Mesothelial cell of epicardium (in vitro differentiated cells): ENCODE measurements around the gene GFOD1. TPM values are rescaled to one million over a fixed set of nuclear protein-coding genes. Genes with fewer than 3 reads are reported as not detected.

Experiments
- DNase-seq, 2 experiments: peaks; one replicate each; pipeline ENCODE4 v3.0.0; 2021; ENCODE audit warnings: low spot score in 2 of 2; ENCODE audit not compliant: unreplicated experiment in 2 of 2
- H3K27ac Mint-ChIP-seq: 2 replicates; pipeline ENCODE4 v1.8.0; 2021; ENCODE audit warnings: mixed read lengths
- H3K27me3 Mint-ChIP-seq: 2 replicates; pipeline ENCODE4 v1.8.0; 2021; ENCODE audit warnings: low read depth, mixed read lengths
- H3K36me3 Mint-ChIP-seq: 2 replicates; pipeline ENCODE4 v1.8.0; 2021; ENCODE audit warnings: mixed read lengths
- H3K4me1 Mint-ChIP-seq: 2 replicates; pipeline ENCODE4 v1.8.0; 2021; ENCODE audit warnings: mixed read lengths
- H3K4me3 Mint-ChIP-seq: 2 replicates; pipeline ENCODE4 v1.8.0; 2021; ENCODE audit warnings: mild to moderate bottlenecking, moderate library complexity, mixed read lengths
- H3K9me3 Mint-ChIP-seq: 2 replicates; pipeline ENCODE4 v1.8.0; 2021; ENCODE audit warnings: mixed read lengths
- CTCF ChIP-seq: fragments of 200-600 bp; sonication (generic); IDR thresholded peaks from one replicate; pipeline ENCODE4 v1.5.0; 2021; ENCODE audit warnings: antibody characterized with exemption; ENCODE audit not compliant: unreplicated experiment
- total RNA-seq: library from RNA; stranded (reverse); gene quantifications from 3 replicates; pipeline ENCODE4 v1.2.1, GENCODE V29; 2021

Gene GFOD1
- total RNA-seq, 1 donor from 2014 or later = 4.8 TPM

- Mint-ChIP-seq H3K4me1 (peaks cover 17% of the 10 kb centered on the region), H3K4me3 (peak overlapping the region; percentile 73), H3K27me3 (peaks cover 46% of the 10 kb centered on the region), H3K36me3 (no peaks in the 10 kb centered on the region), H3K27ac (peak overlapping the region; percentile 44), H3K9me3 (no peaks in the 10 kb centered on the region)
- no peak for DNase-seq
- TF ChIP-seq CTCF = no peak
Observed at GRCh38 chr6:13488015-13488895, 855 bp upstream of the GFOD1 start.

- H3K27me3 Mint-ChIP-seq = peaks cover 49% of the 10 kb centered on the region
- peak in 1 of 2 experiments; percentile 64 for DNase-seq
- no peaks in the 10 kb centered on the region for H3K9me3 Mint-ChIP-seq
- no peaks in the 10 kb centered on the region for H3K36me3 Mint-ChIP-seq
- peak overlapping the region; percentile 78 for H3K4me3 Mint-ChIP-seq
- peaks cover 16% of the 10 kb centered on the region for H3K4me1 Mint-ChIP-seq
- no peak overlapping the region for H3K27ac Mint-ChIP-seq
- no peak for TF ChIP-seq CTCF
Observed at GRCh38 chr6:13486679-13487121, 700 bp downstream of the GFOD1 start.

- no peaks in the 10 kb centered on the region for H3K9me3 Mint-ChIP-seq
- TF ChIP-seq CTCF = no peak
- no peak overlapping the region for H3K27ac Mint-ChIP-seq
- no peak for DNase-seq
- peak overlapping the region; percentile 78 for H3K4me3 Mint-ChIP-seq
- H3K4me1 Mint-ChIP-seq = peaks cover 16% of the 10 kb centered on the region
- no peaks in the 10 kb centered on the region for H3K36me3 Mint-ChIP-seq
- H3K27me3 Mint-ChIP-seq = peaks cover 49% of the 10 kb centered on the region
Observed at GRCh38 chr6:13485923-13486562, 1.4 kb downstream of the GFOD1 start.

DNA sequence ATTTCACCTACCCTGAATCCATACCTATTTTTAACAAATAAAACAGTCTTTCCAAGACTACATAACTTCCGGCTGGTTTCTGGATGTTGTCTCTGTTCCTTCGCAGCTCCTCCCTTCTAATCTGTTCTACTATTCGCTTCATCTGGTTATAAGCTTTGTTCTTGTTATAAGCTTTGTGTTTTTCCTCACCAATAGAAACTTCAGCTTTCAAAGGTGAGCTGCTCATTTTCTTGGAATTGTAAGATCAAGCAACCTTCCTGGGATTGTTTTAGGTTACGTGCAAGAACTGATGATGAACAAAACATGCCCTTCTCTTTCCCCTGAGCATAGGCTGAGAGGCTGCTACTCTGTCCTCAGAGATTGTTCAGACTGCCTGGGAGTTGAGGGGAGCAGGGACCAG, 2.1 kb downstream of the GFOD1 start:
- no peak for TF ChIP-seq CTCF
- peaks cover 16% of the 10 kb centered on the region for H3K4me1 Mint-ChIP-seq
- no peaks in the 10 kb centered on the region for H3K36me3 Mint-ChIP-seq
- no peak for DNase-seq
- peak overlapping the region; percentile 78 for H3K4me3 Mint-ChIP-seq
- H3K9me3 Mint-ChIP-seq = no peaks in the 10 kb centered on the region
- no peak overlapping the region for H3K27ac Mint-ChIP-seq
- peaks cover 49% of the 10 kb centered on the region for H3K27me3 Mint-ChIP-seq

GRCh38 chr6:13484827-13485226, 2.6 kb downstream of the GFOD1 start:
- peaks cover 49% of the 10 kb centered on the region for H3K27me3 Mint-ChIP-seq
- H3K36me3 Mint-ChIP-seq = no peaks in the 10 kb centered on the region
- DNase-seq = no peak
- H3K4me1 Mint-ChIP-seq = peaks cover 16% of the 10 kb centered on the region
- no peaks in the 10 kb centered on the region for H3K9me3 Mint-ChIP-seq
- peak overlapping the region; percentile 37 for H3K4me3 Mint-ChIP-seq
- TF ChIP-seq CTCF = no peak
- no peak overlapping the region for H3K27ac Mint-ChIP-seq
